Measurements from ENCODE around the gene PGP. TPM values are rescaled to one million over a fixed set of nuclear protein-coding genes. Genes with fewer than 3 reads are reported as not detected.

PGP gene
- polyA plus RNA-seq, 2 of the 4 experiments (the other 2 are of a cell fraction) = 13.9 to 33.7 TPM

DNA sequence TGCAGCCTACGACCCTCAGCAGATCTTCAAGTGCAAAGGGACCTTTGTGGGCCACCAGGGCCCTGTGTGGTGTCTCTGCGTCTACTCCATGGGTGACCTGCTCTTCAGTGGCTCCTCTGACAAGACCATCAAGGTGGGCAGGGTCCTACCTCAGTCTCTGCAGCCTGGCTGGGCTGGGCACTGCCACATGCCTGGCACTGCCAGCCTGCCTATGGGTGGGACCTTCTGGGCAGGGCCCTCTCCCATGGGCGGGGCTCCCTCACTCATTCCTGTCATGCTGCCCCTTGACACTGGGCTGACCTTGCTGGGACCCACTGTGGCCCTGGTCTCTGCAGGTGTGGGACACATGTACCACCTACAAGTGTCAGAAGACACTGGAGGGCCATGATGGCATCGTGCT, 40.7 kb downstream of the PGP start:
- WGBS (ENCODE audit: missing lambda C conversion rate) = 90% methylated on average over 2 of the region's 4 CpGs
- no peak overlapping the region for H3K4me2 ChIP-seq
- POLR2A ChIA-PET = interaction anchor here (2.8 kb wide), 1 partner anchor 19 kb away, joined by 16 read pairs; the partner anchor contains the start of gene TRAF7
- H3K4me3 ChIP-seq = no peak overlapping the region
- H3K9me3 ChIP-seq = no peaks in the 10 kb centered on the region
- CTCF ChIA-PET = interaction anchor here (2.7 kb wide), 1 partner anchor 21 kb away, joined by 11 read pairs; no protein-coding TSS in a partner anchor
- FAIRE-seq = no peak
- DNase-seq (ENCODE audit: low read depth in 1 of 2, low spot score in 1 of 2) = no peak
- H3K4me1 ChIP-seq = no peaks in the 10 kb centered on the region
- no peak for ATAC-seq
- TF ChIP-seq FOXS1 (CRISPR knock-in tag; IDR thresholded peaks at IDR 0.05) (no peak), ZFP36 (IDR thresholded peaks at IDR 0.05; ENCODE audit: borderline replicate concordance, partially characterized antibody) (no peak), TFCP2L1 (CRISPR knock-in tag; IDR thresholded peaks at IDR 0.05) (no peak), CHD2 (IDR thresholded peaks at IDR 0.05; ENCODE audit: low read length, partially characterized antibody) (no peak), NFE2L2 (conservative IDR thresholded peaks at IDR 0.05; ENCODE audit: low read length) (no peak), KDM5A (IDR thresholded peaks at IDR 0.05) (no peak), BHLHE40 (IDR thresholded peaks at IDR 0.05; ENCODE audit: low read depth, low read length) (no peak), MAFK (IDR thresholded peaks at IDR 0.05; ENCODE audit: partially characterized antibody) (no peak), RARB (CRISPR knock-in tag; IDR thresholded peaks at IDR 0.05) (no peak)
- TF ChIP-seq, protein P1, sequence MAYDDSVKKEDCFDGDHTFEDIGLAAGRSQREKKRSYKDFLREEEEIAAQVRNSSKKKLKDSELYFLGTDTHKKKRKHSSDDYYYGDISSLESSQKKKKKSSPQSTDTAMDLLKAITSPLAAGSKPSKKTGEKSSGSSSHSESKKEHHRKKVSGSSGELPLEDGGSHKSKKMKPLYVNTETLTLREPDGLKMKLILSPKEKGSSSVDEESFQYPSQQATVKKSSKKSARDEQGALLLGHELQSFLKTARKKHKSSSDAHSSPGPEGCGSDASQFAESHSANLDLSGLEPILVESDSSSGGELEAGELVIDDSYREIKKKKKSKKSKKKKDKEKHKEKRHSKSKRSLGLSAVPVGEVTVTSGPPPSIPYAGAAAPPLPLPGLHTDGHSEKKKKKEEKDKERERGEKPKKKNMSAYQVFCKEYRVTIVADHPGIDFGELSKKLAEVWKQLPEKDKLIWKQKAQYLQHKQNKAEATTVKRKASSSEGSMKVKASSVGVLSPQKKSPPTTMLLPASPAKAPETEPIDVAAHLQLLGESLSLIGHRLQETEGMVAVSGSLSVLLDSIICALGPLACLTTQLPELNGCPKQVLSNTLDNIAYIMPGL (CRISPR knock-in tag; IDR thresholded peaks at IDR 0.05; ENCODE audit: borderline replicate concordance) = no peak
- TF ChIP-seq, protein P2, sequence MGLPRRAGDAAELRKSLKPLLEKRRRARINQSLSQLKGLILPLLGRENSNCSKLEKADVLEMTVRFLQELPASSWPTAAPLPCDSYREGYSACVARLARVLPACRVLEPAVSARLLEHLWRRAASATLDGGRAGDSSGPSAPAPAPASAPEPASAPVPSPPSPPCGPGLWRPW (IDR thresholded peaks at IDR 0.05) = no peak
- no peak overlapping the region for H3K27ac ChIP-seq

- CTCF ChIA-PET = interaction anchor here (0.7 to 2.7 kb wide), 2 partner anchors 22 to 126 kb away, joined by 3 to 11 read pairs; partner anchors contain the start of genes NTHL1 and TSC2
- no peaks in the 10 kb centered on the region for H3K9me3 ChIP-seq
- WGBS (ENCODE audit: missing lambda C conversion rate) = 95% methylated on average over 14 of the region's 14 CpGs
- no peaks in the 10 kb centered on the region for H3K4me1 ChIP-seq
- H3K4me3 ChIP-seq = no peak overlapping the region
- no peak overlapping the region for H3K4me2 ChIP-seq
- no peak for ATAC-seq
- POLR2A ChIA-PET = interaction anchor here (2.8 kb wide), 1 partner anchor 18 kb away, joined by 16 read pairs; the partner anchor contains the start of gene TRAF7
- no peak for DNase-seq (ENCODE audit: low read depth in 1 of 2, low spot score in 1 of 2)
- no peak for TF ChIP-seq CBX8 (IDR thresholded peaks at IDR 0.05)
- no peak for TF ChIP-seq ZFP36 (IDR thresholded peaks at IDR 0.05; ENCODE audit: borderline replicate concordance, partially characterized antibody)
- TF ChIP-seq KDM5A (IDR thresholded peaks at IDR 0.05) = no peak
- TF ChIP-seq, protein P2 (IDR thresholded peaks at IDR 0.05) = no peak
- no peak for TF ChIP-seq NPAS2 (CRISPR knock-in tag; IDR thresholded peaks at IDR 0.05; ENCODE audit: borderline replicate concordance)
- TF ChIP-seq RCOR1 (IDR thresholded peaks at IDR 0.05; ENCODE audit: low read depth, low read length) = no peak
- TF ChIP-seq ZSCAN20 (CRISPR knock-in tag; IDR thresholded peaks at IDR 0.05) = no peak
- no peak for TF ChIP-seq MAFK (IDR thresholded peaks at IDR 0.05; ENCODE audit: partially characterized antibody)
- TF ChIP-seq BHLHE40 (IDR thresholded peaks at IDR 0.05; ENCODE audit: low read depth, low read length) = no peak
- no peak for TF ChIP-seq NFE2L2 (conservative IDR thresholded peaks at IDR 0.05; ENCODE audit: low read length)
- no peak for TF ChIP-seq MYC (IDR thresholded peaks at IDR 0.05; ENCODE audit: borderline replicate concordance, low read length)
- no peak for TF ChIP-seq ATOH8 (CRISPR knock-in tag; IDR thresholded peaks at IDR 0.05; ENCODE audit: low read depth)
- TF ChIP-seq BCL3 (IDR thresholded peaks at IDR 0.05) = no peak
- TF ChIP-seq, protein P3, sequence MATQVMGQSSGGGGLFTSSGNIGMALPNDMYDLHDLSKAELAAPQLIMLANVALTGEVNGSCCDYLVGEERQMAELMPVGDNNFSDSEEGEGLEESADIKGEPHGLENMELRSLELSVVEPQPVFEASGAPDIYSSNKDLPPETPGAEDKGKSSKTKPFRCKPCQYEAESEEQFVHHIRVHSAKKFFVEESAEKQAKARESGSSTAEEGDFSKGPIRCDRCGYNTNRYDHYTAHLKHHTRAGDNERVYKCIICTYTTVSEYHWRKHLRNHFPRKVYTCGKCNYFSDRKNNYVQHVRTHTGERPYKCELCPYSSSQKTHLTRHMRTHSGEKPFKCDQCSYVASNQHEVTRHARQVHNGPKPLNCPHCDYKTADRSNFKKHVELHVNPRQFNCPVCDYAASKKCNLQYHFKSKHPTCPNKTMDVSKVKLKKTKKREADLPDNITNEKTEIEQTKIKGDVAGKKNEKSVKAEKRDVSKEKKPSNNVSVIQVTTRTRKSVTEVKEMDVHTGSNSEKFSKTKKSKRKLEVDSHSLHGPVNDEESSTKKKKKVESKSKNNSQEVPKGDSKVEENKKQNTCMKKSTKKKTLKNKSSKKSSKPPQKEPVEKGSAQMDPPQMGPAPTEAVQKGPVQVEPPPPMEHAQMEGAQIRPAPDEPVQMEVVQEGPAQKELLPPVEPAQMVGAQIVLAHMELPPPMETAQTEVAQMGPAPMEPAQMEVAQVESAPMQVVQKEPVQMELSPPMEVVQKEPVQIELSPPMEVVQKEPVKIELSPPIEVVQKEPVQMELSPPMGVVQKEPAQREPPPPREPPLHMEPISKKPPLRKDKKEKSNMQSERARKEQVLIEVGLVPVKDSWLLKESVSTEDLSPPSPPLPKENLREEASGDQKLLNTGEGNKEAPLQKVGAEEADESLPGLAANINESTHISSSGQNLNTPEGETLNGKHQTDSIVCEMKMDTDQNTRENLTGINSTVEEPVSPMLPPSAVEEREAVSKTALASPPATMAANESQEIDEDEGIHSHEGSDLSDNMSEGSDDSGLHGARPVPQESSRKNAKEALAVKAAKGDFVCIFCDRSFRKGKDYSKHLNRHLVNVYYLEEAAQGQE (IDR thresholded peaks at IDR 0.05) = no peak
- no peak for TF ChIP-seq FOXS1 (CRISPR knock-in tag; IDR thresholded peaks at IDR 0.05)
- TF ChIP-seq CBX2 (IDR thresholded peaks at IDR 0.05; ENCODE audit: borderline replicate concordance, low read depth) = no peak
- TF ChIP-seq RFX5 (IDR thresholded peaks at IDR 0.05) = no peak
- no peak for TF ChIP-seq CHD4 (IDR thresholded peaks at IDR 0.05; ENCODE audit: borderline replicate concordance)
- FAIRE-seq = no peak
- no peak overlapping the region for H3K27ac ChIP-seq
Observed at GRCh38 chr16:2173366-2173765, 41.3 kb downstream of the PGP start.
